Measurements from ENCODE around the gene PEMT.

DNA sequence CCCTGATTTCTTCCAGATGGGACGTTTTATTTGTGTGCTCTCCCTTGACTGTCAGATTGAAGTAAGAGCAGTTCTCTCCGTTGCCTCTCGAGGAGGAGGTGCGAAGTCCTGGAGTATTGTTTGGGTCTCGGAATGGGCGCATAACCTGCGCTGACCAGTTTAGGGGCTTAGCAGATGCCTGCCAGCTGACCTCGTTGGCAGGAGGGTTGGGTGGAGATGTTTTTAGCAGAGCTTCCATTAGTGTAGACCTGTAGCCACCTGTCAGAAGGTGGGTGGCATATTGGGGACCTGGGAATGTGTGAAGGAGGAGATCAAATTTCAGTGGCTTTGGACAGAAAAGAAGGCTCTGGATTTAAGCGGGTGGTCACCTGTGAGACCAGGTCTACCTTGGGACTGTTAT, 98.9 kb downstream of the PEMT start:
- no peak for TF ChIP-seq EZH2 (optimal IDR thresholded peaks at IDR 0.05; ENCODE audit: low read depth, low read length)
- no peak for TF ChIP-seq CTCF (IDR thresholded peaks at IDR 0.05; ENCODE audit: low read length)

Data from MM.1S (cell line).